HepG2 (cell line): ENCODE results near the gene CPNE5. TPM values are rescaled to one million over a fixed set of nuclear protein-coding genes. Genes with fewer than 3 reads are reported as not detected.

Source experiments
- AKNA ChIP-seq: sonication (generic); formaldehyde crosslinking; IDR thresholded peaks from 2 replicates; pipeline ENCODE4 v1.4.0; 2020; ENCODE audit warnings: missing genetic modification reagents, borderline replicate concordance
- HNRNPUL1 ChIP-seq: fragments of 200-400 bp; formaldehyde crosslinking; IDR thresholded peaks from 2 replicates; pipeline ENCODE4 v1.6.1; 2017; ENCODE audit warnings: low read depth, mild to moderate bottlenecking, low read length, moderate library complexity
- MAZ ChIP-seq, 2 experiments: sonication (generic) in 1 of 2; formaldehyde crosslinking in 1 of 2; IDR thresholded peaks; 2 replicates each; pipeline versions ENCODE4 v1.5.0 to v1.6.1; 2012 to 2020; ENCODE audit warnings: low read depth in 2 of 2, mild to moderate bottlenecking in 2 of 2, borderline replicate concordance in 1 of 2, improper control_type of control experiment in 1 of 2, low read length in 1 of 2, missing genetic modification reagents in 1 of 2, moderate library complexity in 1 of 2
- MLX ChIP-seq: IDR thresholded peaks from 2 replicates; pipeline ENCODE4 v1.6.1; 2016
- MXD3 ChIP-seq: IDR thresholded peaks from 2 replicates; pipeline ENCODE4 v1.6.1; 2016; ENCODE audit warnings: mild to moderate bottlenecking, missing biosample characterization, missing genetic modification reagents
- PRDM15 ChIP-seq: sonication (generic); formaldehyde crosslinking; IDR thresholded peaks from 2 replicates; pipeline ENCODE4 v1.4.0; 2020; ENCODE audit warnings: missing genetic modification reagents
- PRMT3 ChIP-seq: sonication (generic); formaldehyde crosslinking; IDR thresholded peaks from 2 replicates; pipeline ENCODE4 v1.8.1; 2022; ENCODE audit warnings: low read depth, mild to moderate bottlenecking, moderate library complexity, missing genetic modification reagents, borderline replicate concordance
- SMAD1 ChIP-seq: sonication (generic); formaldehyde crosslinking; IDR thresholded peaks from 2 replicates; pipeline ENCODE4 v1.4.0; 2020; ENCODE audit warnings: missing genetic modification reagents, low read depth, mild to moderate bottlenecking, borderline replicate concordance
- TAF1 ChIP-seq: sonication (generic); formaldehyde crosslinking; IDR thresholded peaks from 2 replicates; pipeline ENCODE4 v1.4.0; 2020; ENCODE audit warnings: missing genetic modification reagents
- TCF7L2 ChIP-seq: IDR thresholded peaks from 2 replicates; pipeline ENCODE4 v1.6.1; 2011; ENCODE audit warnings: mild to moderate bottlenecking, low read depth, low read length, moderate library complexity
- U2AF1 ChIP-seq: fragments of 200-400 bp; formaldehyde crosslinking; optimal IDR thresholded peaks from 2 replicates; pipeline ENCODE3; 2017; ENCODE audit warnings: mild to moderate bottlenecking, low read depth, low read length
- ZBTB42 ChIP-seq: sonication (generic); formaldehyde crosslinking; IDR thresholded peaks from 2 replicates; pipeline ENCODE4 v1.5.0; 2020; ENCODE audit warnings: mild to moderate bottlenecking, missing genetic modification reagents
- ZBTB43 ChIP-seq: sonication (generic); formaldehyde crosslinking; conservative IDR thresholded peaks from 2 replicates; pipeline ENCODE4 v1.4.0; 2020; ENCODE audit warnings: missing genetic modification reagents
- ZNF333 ChIP-seq: sonication (generic); formaldehyde crosslinking; IDR thresholded peaks from 2 replicates; pipeline ENCODE4 v1.4.0; 2020; ENCODE audit warnings: mild to moderate bottlenecking, missing genetic modification reagents, borderline replicate concordance
- ZNF563 ChIP-seq: sonication (generic); formaldehyde crosslinking; IDR thresholded peaks from 2 replicates; pipeline ENCODE4 v1.8.0; 2022; ENCODE audit warnings: mild to moderate bottlenecking, moderate library complexity, missing genetic modification reagents
- ZNF7 ChIP-seq: IDR thresholded peaks from 2 replicates; pipeline ENCODE4 v1.6.1; 2016; ENCODE audit warnings: missing biosample characterization, missing genetic modification reagents
- ZNF788 ChIP-seq: sonication (generic); formaldehyde crosslinking; IDR thresholded peaks from 2 replicates; pipeline ENCODE4 v1.5.0; 2020; ENCODE audit warnings: mild to moderate bottlenecking, missing genetic modification reagents, borderline replicate concordance
- ZSCAN25 ChIP-seq: sonication (generic); formaldehyde crosslinking; IDR thresholded peaks from 2 replicates; pipeline ENCODE4 v1.8.0; 2022; ENCODE audit warnings: mild to moderate bottlenecking, missing genetic modification reagents
- polyA plus RNA-seq, 8 experiments: library from polyadenylated mRNA; depleted of rRNA in 3 of 8; stranded (reverse) in 7 of 8; unstranded in 1 of 8; fragments of >200 nt; fragmentation: Illumina TruSeq in 4 of 8; extraction: Trizol in 4 of 8; gene quantifications; 2 replicates each; pipeline versions ENCODE4 v1.2.1 to v1.2.3, GENCODE V29; 2011 to 2016; ENCODE audit warnings: low read depth in 4 of 8, missing spikeins in 1 of 8, mixed read lengths in 1 of 8; ENCODE audit not compliant: insufficient read depth in 1 of 8
- total RNA-seq, 5 experiments: library from RNA; depleted of rRNA; stranded (reverse); fragments of >200 nt; fragmentation: Illumina TruSeq; extraction: Trizol; gene quantifications; 2 replicates each; pipeline ENCODE4 v1.2.3, GENCODE V29; 2016; ENCODE audit warnings: low read depth in 1 of 5

The CPNE5 gene
- total and polyA plus RNA-seq, 2 of the 13 experiments (the other 11 are each of a cell fraction or from before 2014, with no cell fraction given): 0.16 TPM; not detected in 1

- no peak for TF ChIP-seq MAZ (IDR thresholded peaks at IDR 0.05; ENCODE audit: borderline replicate concordance, low read depth, low read length)
- no peak; the same call in 1 of the 2 replicates for TF ChIP-seq MAZ (CRISPR knock-in tag; IDR thresholded peaks at IDR 0.05; ENCODE audit: low read depth)
- no peak for TF ChIP-seq U2AF1
- TF ChIP-seq HNRNPUL1: no peak
- TF ChIP-seq ZBTB42: no peak
- no peak for TF ChIP-seq PRMT3 (CRISPR knock-in tag)
- peak; percentile 57 for TF ChIP-seq ZSCAN25 (CRISPR knock-in tag)
- no peak for TF ChIP-seq AKNA (CRISPR knock-in tag)
- peak; percentile 57; the same call in 1 of the 2 replicates for TF ChIP-seq ZNF788 (CRISPR knock-in tag)
- TF ChIP-seq TCF7L2: no peak
- no peak for TF ChIP-seq ZNF563 (CRISPR knock-in tag)
- no peak for TF ChIP-seq TAF1
- no peak for TF ChIP-seq SMAD1
- peak; percentile 88 for TF ChIP-seq MLX
- TF ChIP-seq ZNF333 (CRISPR knock-in tag): no peak
- 0 out of 2 replicates have a peak, but pooled peaks have one; percentile 10 for TF ChIP-seq ZNF7 (CRISPR knock-in tag)
- peak; percentile 81 for TF ChIP-seq ZBTB43 (CRISPR knock-in tag)
- TF ChIP-seq PRDM15 (CRISPR knock-in tag): peak; percentile 21; the same call in 1 of the 2 replicates
- TF ChIP-seq MXD3 (CRISPR knock-in tag): no peak
Measured at GRCh38 chr6:36829919-36830544, 9.2 kb downstream of the CPNE5 start (continued).
